GM12872 (cell line): ENCODE results near the gene KRTAP4-16.

Experiments
- TF ChIP-seq, protein P1 (sequence below): IDR thresholded peaks from 3 replicates; pipeline ENCODE4 v1.5.1; 2011; ENCODE audit warnings: low read depth, mild to moderate bottlenecking, low read length, moderate library complexity; ENCODE audit not compliant: insufficient read depth

The KRTAP4-16 gene

GRCh38 chr17:41076788-41077187, 25.2 kb downstream of the KRTAP4-16 start:
- TF ChIP-seq, protein P1, sequence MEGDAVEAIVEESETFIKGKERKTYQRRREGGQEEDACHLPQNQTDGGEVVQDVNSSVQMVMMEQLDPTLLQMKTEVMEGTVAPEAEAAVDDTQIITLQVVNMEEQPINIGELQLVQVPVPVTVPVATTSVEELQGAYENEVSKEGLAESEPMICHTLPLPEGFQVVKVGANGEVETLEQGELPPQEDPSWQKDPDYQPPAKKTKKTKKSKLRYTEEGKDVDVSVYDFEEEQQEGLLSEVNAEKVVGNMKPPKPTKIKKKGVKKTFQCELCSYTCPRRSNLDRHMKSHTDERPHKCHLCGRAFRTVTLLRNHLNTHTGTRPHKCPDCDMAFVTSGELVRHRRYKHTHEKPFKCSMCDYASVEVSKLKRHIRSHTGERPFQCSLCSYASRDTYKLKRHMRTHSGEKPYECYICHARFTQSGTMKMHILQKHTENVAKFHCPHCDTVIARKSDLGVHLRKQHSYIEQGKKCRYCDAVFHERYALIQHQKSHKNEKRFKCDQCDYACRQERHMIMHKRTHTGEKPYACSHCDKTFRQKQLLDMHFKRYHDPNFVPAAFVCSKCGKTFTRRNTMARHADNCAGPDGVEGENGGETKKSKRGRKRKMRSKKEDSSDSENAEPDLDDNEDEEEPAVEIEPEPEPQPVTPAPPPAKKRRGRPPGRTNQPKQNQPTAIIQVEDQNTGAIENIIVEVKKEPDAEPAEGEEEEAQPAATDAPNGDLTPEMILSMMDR: no peak

- TF ChIP-seq, protein P1: no peak
Observed at GRCh38 chr17:41073676-41074075, 28.3 kb downstream of the KRTAP4-16 start.

GRCh38 chr17:41071606-41072360, 30.2 kb downstream of the KRTAP4-16 start:
- TF ChIP-seq, protein P1: no peak

- TF ChIP-seq, protein P1: no peak
Observed at GRCh38 chr17:41069031-41069430, 33.0 kb downstream of the KRTAP4-16 start.

- TF ChIP-seq, protein P1: no peak
Observed at GRCh38 chr17:41067281-41067680, 34.7 kb downstream of the KRTAP4-16 start.

- TF ChIP-seq, protein P1: no peak
Observed at GRCh38 chr17:41065829-41066624, 36.0 kb downstream of the KRTAP4-16 start, which contains the start of gene KRTAP2-4. TSS of gene KRTAP2-4 (minus strand) at chr17:41065879. CDS start at chr17:41065845, 34 bp downstream.

DNA sequence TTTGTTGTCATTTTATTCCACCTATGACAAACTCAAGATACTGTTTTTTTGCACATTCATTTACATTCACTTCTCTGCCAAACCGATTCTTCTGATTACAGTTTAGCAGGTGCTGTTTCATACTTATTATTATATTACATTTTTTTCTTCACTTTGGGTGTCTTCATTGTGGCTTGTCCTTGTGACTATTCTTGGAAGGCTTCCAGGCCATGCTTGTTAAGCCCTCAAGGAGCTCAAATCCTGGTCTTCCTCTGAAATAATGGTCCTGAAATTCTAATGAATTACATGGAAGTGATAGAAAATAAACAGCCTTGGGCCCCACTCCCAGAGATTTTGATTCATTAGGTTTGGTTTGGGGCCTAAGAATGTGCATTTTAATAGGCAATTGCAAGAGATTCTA, 37.7 kb downstream of the KRTAP4-16 start:
- TF ChIP-seq, protein P1: no peak
